ENCODE measurements around the gene SSX2. TPM values are rescaled to one million over a fixed set of nuclear protein-coding genes. Genes with fewer than 3 reads are reported as not detected.
"Not testable (repeated sequence)": the region's sequence is repeated elsewhere in the genome, so short reads cannot be mapped to it uniquely, and the experiment has no call there.

Gene SSX2
- not detected for polyA plus RNA-seq (2012; ENCODE audit: insufficient read depth, insufficient read length, low read depth)

GRCh38 chrX:52707078-52707477 is at the start of gene SSX2:
Gene SSX2, minus strand, starts transcription at chrX:52707178. Its CDS starts 1,429 bp downstream, at chrX:52705749.
- H3K36me3 ChIP-seq; H3K4me3 ChIP-seq (ENCODE audit: low read depth, low read length); H3K9me3 ChIP-seq; DNase-seq; H3K27me3 ChIP-seq; H3K4me1 ChIP-seq: not testable (repeated sequence)

GRCh38 chrX:52750952-52751351 is 44.0 kb upstream of the SSX2 start, which contains the start of gene SSX2B:
Gene SSX2B, plus strand, starts transcription at chrX:52751252. Its CDS starts 1,429 bp downstream, at chrX:52752681.
- H3K27me3 ChIP-seq = not testable (repeated sequence)

GRCh38 chrX:52692034-52692433 is 14.9 kb downstream of the SSX2 start:
- H3K4me3 ChIP-seq (ENCODE audit: low read depth, low read length); DNase-seq; H3K4me1 ChIP-seq; H3K36me3 ChIP-seq; H3K9me3 ChIP-seq; H3K27me3 ChIP-seq: not testable (repeated sequence)

More at GRCh38 chrX:52750952-52751351, 44.0 kb upstream of the SSX2 start, which contains the start of gene SSX2B:
- H3K36me3 ChIP-seq; H3K4me3 ChIP-seq (ENCODE audit: low read depth, low read length); H3K4me1 ChIP-seq; H3K9me3 ChIP-seq; DNase-seq: not testable (repeated sequence)

- H3K9me3 ChIP-seq; H3K27me3 ChIP-seq; DNase-seq; H3K36me3 ChIP-seq; H3K4me3 ChIP-seq (ENCODE audit: low read depth, low read length); H3K4me1 ChIP-seq: not testable (repeated sequence)
These were observed 44.8 kb downstream of the SSX2 start for GRCh38 chrX:52662218-52662617.

GRCh38 chrX:52655475-52655874 is 51.5 kb downstream of the SSX2 start:
- H3K4me3 ChIP-seq (ENCODE audit: low read depth, low read length); H3K27me3 ChIP-seq; H3K9me3 ChIP-seq; H3K36me3 ChIP-seq; DNase-seq; H3K4me1 ChIP-seq: not testable (repeated sequence)

GRCh38 chrX:52654800-52655199 is 52.2 kb downstream of the SSX2 start, which contains the start of gene SSX7:
Gene SSX7, minus strand, starts transcription at chrX:52654900. Its CDS starts 1,428 bp downstream, at chrX:52653472.
- H3K9me3 ChIP-seq; H3K27me3 ChIP-seq; DNase-seq; H3K4me3 ChIP-seq (ENCODE audit: low read depth, low read length); H3K4me1 ChIP-seq; H3K36me3 ChIP-seq: not testable (repeated sequence)

- DNase-seq; H3K9me3 ChIP-seq; H3K27me3 ChIP-seq; H3K4me1 ChIP-seq; H3K4me3 ChIP-seq (ENCODE audit: low read depth, low read length); H3K36me3 ChIP-seq: not testable (repeated sequence)
These were observed 56.3 kb downstream of the SSX2 start for GRCh38 chrX:52650676-52651075.

GRCh38 chrX:52648956-52649355 is 58.0 kb downstream of the SSX2 start:
- DNase-seq; H3K27me3 ChIP-seq; H3K9me3 ChIP-seq; H3K4me3 ChIP-seq (ENCODE audit: low read depth, low read length); H3K36me3 ChIP-seq; H3K4me1 ChIP-seq: not testable (repeated sequence)
